ENCODE measurements around the gene RNF13.

GRCh38 chr3:149843502-149843901 is 30.5 kb downstream of the RNF13 start:
- no peak for TF ChIP-seq CTCF (conservative IDR thresholded peaks at IDR 0.05; ENCODE audit: low read depth, low read length)
- no peak for TF ChIP-seq EZH2 (IDR thresholded peaks at IDR 0.05; ENCODE audit: low read length, unreplicated experiment)
- no peak for TF ChIP-seq EZH2phosphoT487 (IDR thresholded peaks at IDR 0.05; ENCODE audit: borderline replicate concordance, low read length)
